ENCODE measurements around the gene CAMTA1. TPM values are rescaled to one million over a fixed set of nuclear protein-coding genes. Genes with fewer than 3 reads are reported as not detected.
A peak's percentile ranks its signal among the peaks of the same experiment; 100 is the strongest.

Gene CAMTA1
- total RNA-seq, 1 donor from 2014 or later: 34.4 TPM

- peak; percentile 91 for ATAC-seq
These were observed 685.8 kb downstream of the CAMTA1 start for GRCh38 chr1:7470904-7471638.

- no peak for ATAC-seq
These were observed 686.6 kb downstream of the CAMTA1 start for GRCh38 chr1:7471836-7472235.

GRCh38 chr1:7473223-7474142 is 688.2 kb downstream of the CAMTA1 start:
- ATAC-seq: no peak

GRCh38 chr1:7474143-7474490 is 688.9 kb downstream of the CAMTA1 start:
- no peak for ATAC-seq

GRCh38 chr1:7474786-7475502 is 689.7 kb downstream of the CAMTA1 start:
- ATAC-seq: no peak

GRCh38 chr1:7475691-7476090 is 690.4 kb downstream of the CAMTA1 start:
- no peak for ATAC-seq

- ATAC-seq: no peak
These were observed 691.1 kb downstream of the CAMTA1 start for GRCh38 chr1:7476402-7476801.

GRCh38 chr1:7476861-7477547 is 691.8 kb downstream of the CAMTA1 start:
- no peak for ATAC-seq

GRCh38 chr1:7477593-7477992 is 692.3 kb downstream of the CAMTA1 start:
- no peak for ATAC-seq

GRCh38 chr1:7478142-7478790 is 693.0 kb downstream of the CAMTA1 start:
- no peak for ATAC-seq

- peak; percentile 35 for ATAC-seq
These were observed 693.7 kb downstream of the CAMTA1 start for GRCh38 chr1:7478809-7479499.

GRCh38 chr1:7479571-7479970 is 694.3 kb downstream of the CAMTA1 start:
- no peak for ATAC-seq

- ATAC-seq: no peak
These were observed 695.9 kb downstream of the CAMTA1 start for GRCh38 chr1:7481194-7481593.

- no peak for ATAC-seq
These were observed 696.8 kb downstream of the CAMTA1 start for GRCh38 chr1:7482077-7482476.

GRCh38 chr1:7482772-7483495 is 697.7 kb downstream of the CAMTA1 start:
- no peak for ATAC-seq

- no peak for ATAC-seq
These were observed 698.6 kb downstream of the CAMTA1 start for GRCh38 chr1:7483634-7484383.

- ATAC-seq: no peak
These were observed 700.0 kb downstream of the CAMTA1 start for GRCh38 chr1:7485086-7485780.

- ATAC-seq: no peak
These were observed 700.6 kb downstream of the CAMTA1 start for GRCh38 chr1:7485826-7486225.

- ATAC-seq: no peak
These were observed 702.7 kb downstream of the CAMTA1 start for GRCh38 chr1:7487766-7488474.
